Posterior cingulate gyrus (tissue), 11 donors: ENCODE results near the gene CBX4.
A peak's percentile ranks its signal among the peaks of the same experiment; 100 is the strongest.

Experiments used
- DNase-seq, 10 donors: peaks; one replicate each; pipeline versions ENCODE4 v3.0.0 to v3.0.0-alpha.2; 2020 to 2021; ENCODE audit warnings: mixed read lengths in 3 of 10
- intact Hi-C: fragments of 100-400 bp; cut with DNase I; formaldehyde crosslinking; loops from one replicate; pipeline ENCODE4 v1.15.1; 2023

Gene CBX4

DNA sequence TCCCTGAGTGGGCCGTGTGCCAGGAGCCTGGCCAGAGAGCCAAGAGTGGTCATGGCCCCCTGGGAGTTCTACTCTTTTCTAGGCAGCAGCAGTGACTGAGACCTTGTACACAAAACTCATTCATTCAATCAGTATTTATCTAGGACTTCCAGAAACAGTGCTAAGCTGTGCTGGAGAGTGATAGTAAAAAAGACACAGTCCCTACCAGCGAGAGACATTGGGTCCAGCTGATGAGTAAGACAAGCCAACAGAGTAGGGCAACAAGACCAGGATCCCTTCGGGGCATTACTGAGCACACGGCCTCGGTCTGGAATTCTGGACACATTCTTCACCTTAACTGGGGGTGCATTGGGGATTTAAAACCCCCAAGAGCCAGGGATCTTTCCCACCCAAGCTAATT is 20.2 kb downstream of the CBX4 start:
- no peak for DNase-seq
- intact Hi-C loops = no loop called here

DNA sequence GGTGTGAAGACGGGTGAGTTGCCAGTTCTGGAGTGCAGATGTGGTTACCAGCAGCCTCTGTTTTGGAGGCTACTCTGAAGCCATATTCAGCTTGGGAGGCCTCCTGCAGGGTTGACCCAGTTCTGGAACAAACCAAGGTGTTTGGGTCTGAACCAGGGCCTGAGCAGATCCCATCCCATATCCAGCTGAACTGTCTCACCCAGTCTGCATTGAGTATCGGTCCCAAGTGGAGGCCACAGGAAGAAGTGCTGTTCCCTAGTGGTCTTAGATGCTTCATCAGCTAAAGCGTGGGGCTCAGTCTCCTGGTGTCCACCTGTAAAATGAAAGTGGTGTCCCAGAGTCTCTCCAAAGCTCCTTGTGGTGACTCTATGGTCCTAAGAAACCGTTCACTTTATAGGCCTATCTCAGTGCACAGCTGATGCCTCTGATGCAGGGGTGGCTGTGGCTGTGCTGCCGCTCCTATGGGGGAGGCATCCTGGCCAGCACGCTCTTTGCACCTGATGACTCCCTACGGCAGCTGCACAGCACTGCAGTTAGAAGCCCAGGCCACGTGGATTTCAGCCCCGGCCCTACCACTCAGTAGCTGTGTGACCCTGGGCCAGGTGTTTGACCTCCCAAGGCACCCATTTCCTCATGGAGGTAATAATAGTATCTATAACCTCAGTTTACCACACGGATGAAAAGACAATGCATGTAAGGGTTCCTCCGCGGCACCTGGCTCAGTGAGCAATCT is 21.0 kb downstream of the CBX4 start:
- intact Hi-C loops = no loop called here
- no peak for DNase-seq

DNA sequence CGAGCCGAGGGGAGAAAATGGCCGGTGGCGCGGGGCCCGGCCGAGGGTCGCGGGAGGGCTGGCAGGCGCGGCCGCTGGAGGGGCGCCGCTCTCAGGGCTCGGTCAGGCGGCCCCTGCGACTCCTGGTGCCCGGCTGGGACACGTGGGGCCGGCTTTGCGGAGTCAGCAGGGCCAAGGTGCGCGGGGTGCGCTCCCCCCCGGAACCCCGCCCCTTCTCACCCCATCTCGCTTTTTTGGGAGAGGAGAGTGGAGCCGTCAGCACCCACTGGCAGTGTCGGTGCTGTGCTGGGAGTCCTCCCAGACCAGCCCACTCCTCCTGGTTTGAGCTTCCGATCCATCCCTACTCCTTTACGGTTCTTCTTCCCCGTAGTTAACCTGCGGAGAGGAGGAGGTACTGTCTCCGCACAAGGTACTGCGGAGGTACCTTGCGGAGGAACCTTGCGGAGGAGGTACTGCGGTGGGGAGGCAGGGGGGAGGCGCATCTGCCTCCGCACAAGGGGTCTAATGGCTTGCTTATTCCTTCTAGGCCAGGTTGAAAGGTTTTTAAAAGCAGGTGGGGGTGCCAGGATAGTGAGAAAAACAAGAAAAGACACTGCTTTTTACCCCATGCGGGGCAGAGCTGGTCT is 23.3 kb downstream of the CBX4 start:
- intact Hi-C loops = no loop called here

DNA sequence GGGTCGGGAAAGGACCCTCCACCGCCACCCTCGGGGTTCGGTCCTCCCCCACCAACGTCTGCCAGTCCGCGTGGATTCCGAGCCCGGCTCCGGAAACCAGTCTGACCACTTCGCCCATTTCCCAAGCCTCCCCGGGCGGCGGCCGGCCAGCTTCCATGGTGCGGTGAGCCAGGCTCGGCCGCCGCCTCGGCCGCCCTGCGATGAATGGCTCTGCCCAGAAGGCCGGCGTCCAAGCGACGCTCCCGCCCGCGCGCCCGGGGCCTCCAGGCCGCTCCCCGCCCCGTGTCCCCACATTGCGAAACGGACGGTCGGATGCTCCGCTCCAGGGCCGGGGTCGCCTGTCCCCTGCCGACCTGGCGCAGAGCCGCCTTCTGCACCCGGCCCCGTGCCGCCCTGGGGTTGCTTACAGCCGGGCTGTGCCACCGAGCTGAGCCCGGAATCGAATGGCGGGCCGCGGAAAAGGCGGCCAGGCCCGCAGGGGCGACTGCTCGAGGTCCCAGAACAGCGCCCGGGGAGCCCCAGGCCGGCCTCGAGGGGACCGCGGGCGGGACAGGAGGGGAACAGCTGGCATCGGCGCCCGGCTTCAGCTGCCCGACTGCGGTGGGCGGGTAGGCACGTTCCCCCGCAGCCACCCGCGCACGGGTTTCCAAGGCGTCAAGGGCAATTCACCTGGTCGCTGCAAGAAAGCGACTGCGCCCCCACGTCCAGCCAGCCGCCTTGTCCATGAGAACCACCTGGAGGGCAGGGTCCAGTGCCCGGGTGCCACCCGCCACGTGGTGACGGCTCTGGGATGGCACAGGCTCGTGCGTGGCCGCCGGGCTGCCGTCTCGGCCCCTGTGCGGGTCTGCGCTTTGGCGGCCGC is 24.0 kb downstream of the CBX4 start:
- DNase-seq = peak in 1 of 10 donors; percentile 52
- intact Hi-C loops = no loop called here

More for the DNA sequence above, 23.3 kb downstream of the CBX4 start:
- no peak for DNase-seq

DNA sequence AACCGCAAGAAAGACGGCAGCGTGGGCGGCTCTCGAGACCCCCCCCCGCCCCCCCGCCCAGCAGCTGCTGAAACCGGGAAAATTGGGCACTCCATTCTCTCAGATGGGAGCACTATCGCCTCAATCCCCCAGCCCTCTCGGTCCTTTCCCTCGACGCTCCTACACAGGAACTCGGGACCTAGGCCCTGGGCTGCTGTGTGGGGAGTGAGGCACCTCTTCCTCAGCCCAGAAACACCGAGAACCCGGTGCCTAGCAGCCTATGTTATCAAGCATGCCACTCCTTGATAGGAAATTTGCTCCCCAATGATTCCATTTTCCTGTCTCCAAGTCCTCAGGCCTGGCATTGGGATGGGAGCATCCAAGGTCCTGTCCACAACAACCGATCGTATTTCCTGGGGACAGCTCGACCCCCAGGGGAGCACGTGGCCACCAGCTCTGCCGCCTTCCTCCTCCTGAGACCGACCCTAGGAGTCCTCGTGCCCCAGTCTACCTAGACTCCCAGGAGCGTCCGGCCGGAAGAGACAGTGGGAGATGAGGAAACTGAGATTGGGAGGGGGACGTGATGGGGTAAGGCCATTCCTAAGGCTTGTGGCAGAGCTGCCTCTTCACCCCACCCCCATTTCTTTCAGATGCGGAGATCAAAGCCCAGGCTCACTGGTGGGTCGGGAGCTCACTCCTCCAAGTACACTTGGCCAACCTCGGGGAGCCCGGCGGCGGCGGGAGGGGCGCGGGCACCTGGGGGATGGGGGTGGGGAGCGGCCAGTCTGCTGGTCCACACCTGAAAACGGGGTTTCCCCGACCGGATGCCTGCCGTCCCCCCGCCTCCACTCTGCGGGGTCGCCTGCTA is 24.9 kb downstream of the CBX4 start:
- intact Hi-C loops = no loop called here
- DNase-seq = peak in 1 of 10 donors; percentile 6

DNA sequence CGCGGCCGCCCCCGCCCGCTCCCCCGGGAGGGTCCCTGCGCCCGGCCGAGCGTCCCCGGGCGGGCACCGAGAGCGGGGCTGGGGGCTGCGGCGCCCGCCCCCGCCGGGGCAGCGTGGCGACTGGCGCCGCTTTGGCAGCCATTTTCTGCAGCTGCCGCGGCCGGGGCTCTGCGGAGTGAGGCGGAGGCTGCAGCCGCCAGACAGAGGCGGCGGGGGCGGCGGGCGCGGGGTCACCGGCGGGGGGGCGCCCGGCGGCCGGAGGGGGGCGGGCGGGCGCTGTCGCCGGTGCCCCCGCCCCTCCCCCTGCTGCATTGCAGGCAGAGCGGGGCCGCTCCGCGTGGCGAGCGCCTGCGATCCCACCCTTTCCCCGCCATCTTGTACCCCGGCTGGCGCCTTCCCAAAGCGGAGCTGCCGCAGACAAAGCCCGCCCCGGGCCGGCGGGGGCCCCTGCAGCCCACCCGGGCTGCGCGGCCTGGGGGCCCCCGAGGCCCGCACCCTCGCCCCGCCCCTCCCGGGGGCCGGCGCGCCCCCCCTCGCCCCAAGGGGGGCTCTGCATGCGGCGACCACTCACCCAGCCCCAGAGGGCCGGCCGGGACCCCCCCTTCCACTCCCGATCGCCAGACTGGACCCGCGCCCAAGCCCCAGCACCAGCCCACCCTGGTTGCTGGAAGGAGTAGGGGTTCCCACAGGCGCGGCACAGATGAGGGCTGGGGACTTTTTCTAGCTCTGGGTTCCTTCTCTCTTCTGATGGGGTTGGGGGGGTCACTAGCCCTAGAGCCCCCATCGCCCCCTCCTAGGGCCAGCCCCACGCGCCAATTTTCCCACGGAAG is 25.7 kb downstream of the CBX4 start:
- DNase-seq = no peak
- intact Hi-C loops = no loop called here

DNA sequence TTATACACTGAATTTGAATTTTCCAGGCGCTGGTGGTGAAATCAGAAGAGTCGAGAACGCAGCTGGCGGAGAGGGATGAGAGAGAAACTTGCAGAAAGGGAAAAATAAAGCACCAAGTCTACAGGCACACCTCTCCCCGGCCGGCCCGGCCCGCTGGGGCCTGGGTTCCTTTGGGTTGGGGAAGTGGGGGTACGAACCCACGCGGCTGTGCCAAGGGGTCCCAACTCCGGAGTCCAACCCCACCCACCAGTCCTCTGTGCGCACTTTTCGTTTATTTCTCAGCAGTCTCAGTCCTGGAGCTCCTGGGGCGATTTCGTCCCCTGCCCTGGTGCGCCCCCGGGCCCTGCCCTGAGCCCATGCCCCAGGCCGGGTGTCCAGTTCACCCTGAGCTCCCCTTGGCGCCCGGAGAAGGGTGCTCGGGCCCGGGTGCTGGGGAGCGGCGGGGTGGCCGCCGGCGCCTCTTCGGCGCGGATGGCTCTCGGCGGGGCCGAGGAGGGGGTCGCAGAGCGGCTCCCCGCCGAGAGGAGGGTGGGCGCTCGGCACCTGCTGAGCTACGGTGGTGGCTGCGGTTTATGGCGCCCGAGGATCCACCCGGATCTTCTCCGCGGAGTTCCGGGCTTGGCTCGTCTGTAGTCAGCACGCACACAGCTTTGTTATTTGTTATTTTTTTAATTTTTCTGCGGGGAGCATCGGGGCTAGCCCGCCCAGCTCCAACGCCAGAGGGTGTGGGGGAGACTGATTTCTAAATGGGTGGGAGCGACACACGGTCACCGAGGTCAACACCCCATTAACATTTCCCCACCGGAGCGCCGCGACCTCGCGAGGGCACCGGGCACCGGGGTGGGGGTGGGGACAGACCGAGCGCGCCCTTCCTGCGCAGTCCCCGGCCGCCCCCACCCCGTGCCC is 26.6 kb downstream of the CBX4 start:
- no peak for DNase-seq
- intact Hi-C loops = no loop called here

DNA sequence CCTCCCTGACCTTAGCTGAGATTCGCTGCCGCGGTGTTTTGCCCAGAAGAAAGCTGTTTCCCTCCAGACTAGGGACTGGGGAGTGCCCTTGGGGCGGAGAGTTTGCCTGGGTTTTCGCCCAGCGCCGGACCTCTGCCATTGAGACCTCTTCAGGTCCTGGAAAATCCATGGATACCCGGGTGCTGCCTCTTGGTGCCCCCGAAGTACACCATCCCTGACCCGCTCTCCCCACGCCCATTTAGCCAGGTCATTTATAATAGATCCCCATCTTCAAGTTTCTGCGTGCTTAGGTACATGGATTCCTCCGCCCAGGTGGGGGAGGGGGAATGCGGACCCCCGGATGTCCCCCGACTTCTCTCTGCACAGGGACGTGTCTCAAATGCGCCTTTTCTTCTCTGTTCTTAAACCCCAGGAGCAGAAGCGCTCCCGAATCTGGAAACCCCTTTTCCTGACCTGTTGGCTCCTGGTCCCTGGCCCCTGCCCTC is 27.3 kb downstream of the CBX4 start:
- intact Hi-C loops = loop anchor here (2.0 kb wide), 1 partner anchor 29 kb away; no protein-coding TSS in a partner anchor
- DNase-seq = no peak

DNA sequence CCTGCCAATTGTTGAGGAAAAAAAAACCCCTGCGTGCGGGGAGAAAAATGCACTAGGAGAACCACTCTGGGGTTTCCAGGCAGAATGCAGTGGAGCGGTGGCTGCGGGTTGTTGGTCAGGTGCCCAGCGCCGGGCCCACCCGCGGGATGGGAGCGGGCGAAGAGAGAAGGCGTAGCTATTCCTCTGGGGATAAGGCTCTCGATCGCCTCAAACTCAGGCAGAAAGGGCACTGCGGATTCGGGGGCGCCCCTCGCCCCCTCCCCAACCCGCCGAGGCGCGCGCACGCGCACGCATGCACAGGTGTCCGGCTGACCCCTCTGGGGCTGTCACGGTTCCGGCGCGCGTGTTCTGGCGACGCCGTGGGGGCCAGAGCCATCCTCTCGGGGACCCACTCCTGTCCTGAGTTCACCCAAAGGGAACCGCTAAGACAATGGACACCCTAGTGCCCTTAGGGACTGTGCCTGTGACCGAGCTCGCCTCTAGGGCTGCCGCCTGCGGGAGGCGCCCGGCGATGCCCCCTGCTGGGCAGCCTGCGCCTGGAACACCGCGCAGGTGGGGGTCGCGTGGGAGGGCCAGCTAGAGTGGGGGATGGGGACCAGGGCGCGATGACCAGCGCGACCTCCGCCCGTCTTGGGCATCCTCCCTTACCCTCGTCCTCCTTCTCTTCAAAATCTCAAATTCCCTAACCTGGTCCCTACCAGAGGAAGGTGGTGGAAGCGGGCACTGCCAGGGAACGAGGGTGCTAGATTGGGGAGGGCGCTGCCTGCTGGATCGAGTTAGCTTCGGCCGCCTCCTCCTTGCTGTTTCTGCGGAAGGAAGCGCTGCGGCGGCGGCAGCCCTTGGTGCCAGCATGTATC is 28.0 kb downstream of the CBX4 start:
- intact Hi-C loops = loop anchor here (2.0 kb wide), 1 partner anchor 30 kb away; no protein-coding TSS in a partner anchor
- peak in 2 of 10 donors; percentile 59 to 90 for DNase-seq

DNA sequence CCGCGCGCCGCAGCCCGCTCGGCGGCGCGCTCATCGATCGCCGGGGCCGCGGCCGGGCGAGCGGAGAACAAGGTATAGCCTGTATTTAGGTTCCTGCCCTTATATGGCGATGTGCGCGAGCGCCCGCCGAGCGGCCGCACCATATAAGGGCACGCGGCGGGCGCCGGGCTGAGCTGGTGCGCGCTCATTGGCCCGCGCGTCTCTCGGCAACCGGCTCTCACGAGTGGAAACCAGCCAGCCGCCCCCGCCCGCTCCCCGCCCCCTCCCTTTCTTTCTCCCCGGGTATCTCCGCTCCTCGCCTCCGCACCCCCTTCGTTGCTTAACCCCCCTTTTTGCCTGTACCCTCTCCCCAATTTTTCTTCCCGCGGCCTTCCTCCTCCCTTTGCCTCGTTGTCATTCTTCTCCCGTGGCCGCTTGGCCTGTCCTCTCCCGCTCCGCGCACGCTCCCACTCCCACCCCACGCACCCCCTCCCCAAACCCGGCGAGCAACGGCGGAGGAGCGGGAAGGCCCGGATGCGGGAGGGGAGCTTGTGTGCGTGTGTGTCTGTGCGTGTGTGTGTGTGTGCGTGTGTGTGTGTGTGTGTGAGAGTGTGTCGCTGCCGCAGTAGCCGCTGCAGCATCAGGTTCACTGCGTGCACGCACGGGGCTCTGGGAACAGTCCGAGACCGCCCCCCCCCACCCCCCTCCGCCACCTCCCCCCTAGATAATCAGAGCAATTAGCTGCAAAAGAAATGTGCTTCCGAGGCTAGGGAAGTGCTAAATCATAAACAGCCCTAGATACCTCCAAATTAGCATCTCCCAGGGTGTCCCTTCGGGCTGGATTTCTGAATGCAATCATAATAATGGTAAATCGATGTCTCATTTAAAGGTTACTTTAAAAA is 28.9 kb downstream of the CBX4 start:
- intact Hi-C loops = loop anchor here (2.0 kb wide), 1 partner anchor 30 kb away; no protein-coding TSS in a partner anchor
- DNase-seq = peak in 8 of 10 donors; percentile 38 to 95 (median 70)

DNA sequence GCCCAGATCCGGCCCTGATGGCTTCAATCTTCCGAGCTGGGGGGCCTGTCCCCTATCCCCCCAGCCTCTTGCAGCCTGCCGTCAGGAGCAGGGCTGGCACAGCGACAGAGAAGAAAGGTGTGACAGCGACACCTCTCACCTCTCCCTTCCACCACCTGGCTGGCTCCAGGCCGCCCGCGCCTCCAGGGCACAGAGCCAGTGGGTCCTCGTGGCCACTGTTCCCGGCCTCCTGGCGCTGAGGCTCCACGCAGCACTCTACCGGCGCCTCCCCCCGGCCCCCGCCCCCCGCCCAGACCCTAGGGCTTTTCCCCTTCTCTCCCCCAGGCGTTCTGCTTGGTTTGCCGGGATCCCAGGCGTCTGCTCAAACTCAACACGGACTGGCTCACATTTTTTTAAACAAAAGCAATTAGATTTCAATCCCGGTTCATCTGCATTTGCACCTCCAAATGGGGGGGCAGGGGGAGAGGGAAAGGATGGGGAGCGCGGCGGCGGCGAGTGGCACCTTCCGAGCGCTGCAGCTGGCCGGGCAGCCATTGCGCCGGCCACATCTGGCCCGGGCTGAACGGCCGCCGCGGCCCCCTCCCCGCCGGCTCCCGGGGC is 29.6 kb downstream of the CBX4 start:
- intact Hi-C loops = loop anchor here (2.0 kb wide), 1 partner anchor 31 kb away; no protein-coding TSS in a partner anchor
- no peak for DNase-seq

DNA sequence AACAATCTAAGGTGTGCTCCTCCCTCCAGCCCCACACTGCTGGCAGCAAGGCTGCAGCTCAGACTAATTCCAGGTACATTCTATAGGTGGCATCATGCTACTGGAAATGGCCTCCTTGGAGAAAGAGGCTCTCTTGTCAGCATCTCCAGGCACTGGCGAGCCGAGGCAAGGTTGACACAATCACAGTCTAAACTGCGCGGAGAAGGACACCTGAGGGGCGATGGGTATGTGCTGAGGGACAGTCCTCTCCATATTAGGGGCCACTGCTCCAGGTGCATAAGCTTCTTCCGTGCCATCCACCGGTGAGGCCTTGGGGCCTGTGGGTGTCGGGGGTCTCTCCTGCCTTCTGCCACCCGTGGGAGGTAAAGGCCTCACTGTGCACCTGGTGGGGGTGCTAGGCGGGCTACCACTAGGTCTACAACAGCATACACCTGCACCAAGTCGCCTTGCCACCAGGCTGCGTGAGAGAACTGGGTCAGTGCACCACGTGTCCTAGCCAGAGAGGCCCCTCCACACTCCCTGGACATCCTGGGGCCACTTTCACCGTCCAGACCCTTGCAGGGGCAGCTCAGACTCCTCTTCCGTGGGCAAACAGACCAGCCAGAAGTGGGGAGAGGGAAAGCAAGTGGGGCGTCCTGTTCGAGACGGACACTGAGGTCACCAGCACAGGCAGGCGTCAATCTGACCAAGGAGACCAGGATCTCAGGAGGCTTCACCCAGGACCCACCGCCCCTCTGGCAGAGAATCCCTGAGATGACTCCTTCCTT is 30.3 kb downstream of the CBX4 start:
- DNase-seq = no peak
- intact Hi-C loops = no loop called here

DNA sequence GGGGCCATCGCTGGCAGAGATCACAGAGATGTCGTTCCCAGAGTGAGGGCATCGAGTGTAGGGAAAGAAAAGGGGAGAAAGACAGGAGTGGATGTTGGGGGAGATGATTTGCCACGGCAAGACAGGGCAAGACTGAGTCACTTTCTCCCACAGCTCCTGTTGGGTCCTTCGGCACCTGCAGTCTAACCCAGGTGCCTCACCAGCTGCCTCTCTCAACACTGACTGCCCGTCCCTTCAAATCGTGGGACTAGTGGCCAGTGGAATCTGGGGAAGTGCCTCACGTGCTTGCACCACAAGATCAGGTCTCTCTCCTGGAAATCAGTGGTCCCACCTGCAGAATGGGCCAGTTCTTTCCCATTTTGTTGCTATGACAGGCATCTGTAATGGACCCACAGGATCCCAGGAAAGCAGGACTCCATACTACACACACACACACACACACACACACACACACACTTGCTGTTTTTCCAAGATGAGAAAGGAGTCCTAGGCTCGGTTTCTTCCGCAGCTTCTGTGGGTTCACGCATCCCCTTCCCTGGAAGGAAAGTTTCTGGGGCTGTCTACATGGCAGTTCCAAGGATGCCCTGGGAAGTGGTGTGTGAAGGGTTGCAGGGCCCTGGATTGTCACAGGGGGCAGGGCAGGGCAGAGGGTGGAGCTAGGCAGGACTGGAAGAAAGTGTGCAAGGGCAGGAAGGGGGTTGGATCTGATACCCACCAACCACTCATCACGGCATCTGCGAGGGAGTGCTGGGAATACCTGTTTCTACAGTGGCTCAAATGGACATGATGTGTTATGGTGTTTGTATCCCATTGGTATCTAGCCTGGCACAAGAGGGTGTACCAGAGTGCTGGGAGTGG is 32.1 kb downstream of the CBX4 start:
- intact Hi-C loops = no loop called here
- DNase-seq = no peak

DNA sequence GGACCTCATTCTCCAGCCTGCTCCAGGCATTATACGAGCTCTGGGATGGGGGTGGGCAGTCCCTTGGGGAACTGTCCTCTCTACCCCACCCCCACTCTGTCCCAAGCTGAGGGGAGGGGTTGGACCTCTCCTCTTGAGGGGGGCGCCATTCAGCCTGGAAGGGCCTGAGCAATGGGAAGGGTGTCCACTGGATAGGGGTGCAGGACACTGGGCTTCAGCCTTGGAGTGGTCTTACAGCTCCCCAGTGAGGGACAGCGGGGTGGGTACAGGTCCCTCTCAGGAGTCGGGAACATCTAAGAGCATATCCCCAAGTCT is 32.8 kb downstream of the CBX4 start:
- intact Hi-C loops = no loop called here
- DNase-seq = no peak
